Measurements from ENCODE around the gene PRPF19.

The PRPF19 gene

GRCh38 chr11:60905047-60905446 lies 1.3 kb downstream of the PRPF19 start:
- Histone ChIP-seq H3K4me3 (ENCODE audit: low read length) (peak overlapping the region; percentile 77), H3K4me1 (ENCODE audit: control insufficient read depth, insufficient read depth, low read length) (peaks cover 8% of the 10 kb centered on the region), H3K27ac (ENCODE audit: low read depth, low read length) (no peak overlapping the region), H3K36me3 (ENCODE audit: control insufficient read depth, insufficient read depth, low read length) (peaks cover 20% of the 10 kb centered on the region), H3K9ac (ENCODE audit: low read length) (no peak overlapping the region), H3K27me3 (ENCODE audit: control insufficient read depth, insufficient read depth, low read length) (no peaks in the 10 kb centered on the region)

GRCh38 chr11:60902625-60903024 lies 3.8 kb downstream of the PRPF19 start:
- no peaks in the 10 kb centered on the region for H3K27me3 ChIP-seq (ENCODE audit: control insufficient read depth, insufficient read depth, low read length)
- H3K9ac ChIP-seq (ENCODE audit: low read length): no peak overlapping the region
- no peak overlapping the region for H3K27ac ChIP-seq (ENCODE audit: low read depth, low read length)
- peaks cover 37% of the 10 kb centered on the region for H3K36me3 ChIP-seq (ENCODE audit: control insufficient read depth, insufficient read depth, low read length)
- H3K4me1 ChIP-seq (ENCODE audit: control insufficient read depth, insufficient read depth, low read length): peaks cover 8% of the 10 kb centered on the region
- no peak overlapping the region for H3K4me3 ChIP-seq (ENCODE audit: low read length)

DNA sequence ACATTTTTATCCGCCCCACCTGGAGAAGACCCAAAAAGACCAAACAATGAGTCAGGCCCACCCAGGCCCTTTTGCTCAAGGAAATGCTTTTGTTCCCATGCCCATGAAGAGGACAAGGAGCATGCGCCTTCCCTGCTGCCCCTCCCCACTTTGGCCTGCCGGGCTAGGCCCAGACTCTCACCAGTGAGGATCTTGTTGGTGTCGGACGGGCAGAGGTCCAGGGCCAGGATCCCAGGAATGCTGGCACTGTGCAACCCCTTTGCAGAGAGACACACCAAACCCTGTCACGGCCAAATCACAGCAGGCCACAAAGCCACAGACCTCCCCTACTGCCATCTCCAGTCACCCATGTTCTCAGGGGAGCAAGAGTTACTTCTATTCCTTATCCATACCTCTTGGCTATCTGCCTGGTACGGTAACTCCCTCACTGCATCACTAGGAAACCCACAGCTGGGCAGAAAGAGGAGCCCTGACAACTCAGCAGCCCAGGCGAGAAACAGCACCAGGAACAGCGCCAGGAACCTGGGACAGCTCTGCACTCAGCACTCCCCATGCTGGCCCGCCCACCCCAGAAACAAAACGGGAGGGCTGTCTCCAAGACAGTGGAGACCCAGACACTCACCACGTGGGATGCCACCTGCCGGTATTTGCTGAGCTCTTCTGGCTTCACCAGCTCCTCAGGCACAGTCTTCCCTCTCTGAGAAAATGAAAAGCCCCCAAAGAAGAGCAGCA lies 5.5 kb downstream of the PRPF19 start:
- no peak overlapping the region for H3K4me3 ChIP-seq (ENCODE audit: low read length)
- H3K36me3 ChIP-seq (ENCODE audit: control insufficient read depth, insufficient read depth, low read length): peaks cover 50% of the 10 kb centered on the region
- no peak overlapping the region for H3K27ac ChIP-seq (ENCODE audit: low read depth, low read length)
- peaks cover 8% of the 10 kb centered on the region for H3K4me1 ChIP-seq (ENCODE audit: control insufficient read depth, insufficient read depth, low read length)
- no peaks in the 10 kb centered on the region for H3K27me3 ChIP-seq (ENCODE audit: control insufficient read depth, insufficient read depth, low read length)
- H3K9ac ChIP-seq (ENCODE audit: low read length): no peak overlapping the region

- no peak overlapping the region for H3K27ac ChIP-seq (ENCODE audit: low read depth, low read length)
Measured at GRCh38 chr11:60899977-60900376, 6.4 kb downstream of the PRPF19 start.

GRCh38 chr11:60899046-60899936 lies 7.1 kb downstream of the PRPF19 start:
- Histone ChIP-seq H3K36me3 (ENCODE audit: control insufficient read depth, insufficient read depth, low read length) (peaks cover 50% of the 10 kb centered on the region), H3K27me3 (ENCODE audit: control insufficient read depth, insufficient read depth, low read length) (no peaks in the 10 kb centered on the region), H3K4me3 (ENCODE audit: low read length) (no peak overlapping the region), H3K27ac (ENCODE audit: low read depth, low read length) (no peak overlapping the region), H3K9ac (ENCODE audit: low read length) (no peak overlapping the region), H3K4me1 (ENCODE audit: control insufficient read depth, insufficient read depth, low read length) (no peaks in the 10 kb centered on the region)

More at GRCh38 chr11:60899977-60900376, 6.4 kb downstream of the PRPF19 start:
- Histone ChIP-seq H3K27me3 (ENCODE audit: control insufficient read depth, insufficient read depth, low read length) (no peaks in the 10 kb centered on the region), H3K4me1 (ENCODE audit: control insufficient read depth, insufficient read depth, low read length) (peaks cover under 1% of the 10 kb centered on the region), H3K9ac (ENCODE audit: low read length) (no peak overlapping the region), H3K36me3 (ENCODE audit: control insufficient read depth, insufficient read depth, low read length) (peaks cover 50% of the 10 kb centered on the region), H3K4me3 (ENCODE audit: low read length) (no peak overlapping the region)

DNA sequence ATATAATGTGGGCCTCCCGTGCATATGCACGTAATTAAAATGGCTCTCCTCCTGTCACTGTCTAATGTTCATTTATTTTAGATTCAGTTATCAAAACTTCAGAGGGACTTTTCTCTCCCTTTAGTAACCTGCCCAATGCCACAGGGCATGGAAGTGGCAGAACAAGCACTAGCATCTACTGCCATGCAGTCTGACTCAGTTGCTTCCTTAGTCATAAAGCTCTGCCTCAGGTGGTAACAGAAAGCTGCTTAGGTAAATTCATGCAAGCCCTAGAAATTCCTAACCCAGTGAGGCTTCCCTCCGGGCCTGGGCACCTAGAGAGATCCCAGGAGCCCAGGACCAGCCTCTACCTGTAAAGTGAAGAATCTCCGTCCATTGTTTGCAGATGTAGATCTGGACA lies 8.9 kb downstream of the PRPF19 start:
- no peak overlapping the region for H3K4me3 ChIP-seq (ENCODE audit: low read length)
- H3K36me3 ChIP-seq (ENCODE audit: control insufficient read depth, insufficient read depth, low read length): peaks cover 50% of the 10 kb centered on the region
- no peaks in the 10 kb centered on the region for H3K4me1 ChIP-seq (ENCODE audit: control insufficient read depth, insufficient read depth, low read length)
- no peak overlapping the region for H3K9ac ChIP-seq (ENCODE audit: low read length)
- H3K27ac ChIP-seq (ENCODE audit: low read depth, low read length): no peak overlapping the region
- no peaks in the 10 kb centered on the region for H3K27me3 ChIP-seq (ENCODE audit: control insufficient read depth, insufficient read depth, low read length)

- Histone ChIP-seq H3K4me3 (ENCODE audit: low read length) (no peak overlapping the region), H3K27ac (ENCODE audit: low read depth, low read length) (no peak overlapping the region), H3K4me1 (ENCODE audit: control insufficient read depth, insufficient read depth, low read length) (no peaks in the 10 kb centered on the region), H3K27me3 (ENCODE audit: control insufficient read depth, insufficient read depth, low read length) (no peaks in the 10 kb centered on the region), H3K36me3 (ENCODE audit: control insufficient read depth, insufficient read depth, low read length) (peaks cover 39% of the 10 kb centered on the region), H3K9ac (ENCODE audit: low read length) (no peak overlapping the region)
Measured at GRCh38 chr11:60895687-60896086, 10.7 kb downstream of the PRPF19 start.

GRCh38 chr11:60891103-60891741 lies 15.2 kb downstream of the PRPF19 start:
- peaks cover 4% of the 10 kb centered on the region for H3K36me3 ChIP-seq (ENCODE audit: control insufficient read depth, insufficient read depth, low read length)
- H3K4me3 ChIP-seq (ENCODE audit: low read length): no peak overlapping the region
- no peaks in the 10 kb centered on the region for H3K4me1 ChIP-seq (ENCODE audit: control insufficient read depth, insufficient read depth, low read length)
- H3K27me3 ChIP-seq (ENCODE audit: control insufficient read depth, insufficient read depth, low read length): no peaks in the 10 kb centered on the region
- no peak overlapping the region for H3K27ac ChIP-seq (ENCODE audit: low read depth, low read length)
- H3K9ac ChIP-seq (ENCODE audit: low read length): no peak overlapping the region

DNA sequence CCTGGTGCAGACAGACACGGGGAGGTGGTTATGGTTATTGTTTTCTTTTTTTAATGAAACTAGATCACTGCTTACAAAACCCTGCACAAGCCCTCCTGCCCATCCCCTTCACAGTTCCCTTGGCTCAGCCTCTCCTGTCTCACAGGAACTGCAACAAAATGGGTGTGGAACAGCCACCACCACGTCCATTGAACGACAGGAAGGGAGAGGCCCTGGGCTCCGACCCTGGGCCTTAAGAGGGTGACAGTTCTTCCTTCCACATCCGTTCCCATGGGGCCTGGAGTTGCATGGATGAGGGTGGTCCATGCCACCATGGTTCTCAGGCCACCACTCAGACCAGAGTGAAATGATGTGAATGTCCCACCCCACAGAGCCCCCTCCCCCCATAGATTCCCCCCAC lies 15.7 kb downstream of the PRPF19 start:
- Histone ChIP-seq H3K4me1 (ENCODE audit: control insufficient read depth, insufficient read depth, low read length) (no peaks in the 10 kb centered on the region), H3K27ac (ENCODE audit: low read depth, low read length) (no peak overlapping the region), H3K9ac (ENCODE audit: low read length) (no peak overlapping the region), H3K27me3 (ENCODE audit: control insufficient read depth, insufficient read depth, low read length) (no peaks in the 10 kb centered on the region), H3K4me3 (ENCODE audit: low read length) (no peak overlapping the region), H3K36me3 (ENCODE audit: control insufficient read depth, insufficient read depth, low read length) (peaks cover 3% of the 10 kb centered on the region)

GRCh38 chr11:60889869-60890311 lies 16.5 kb downstream of the PRPF19 start:
- no peak overlapping the region for H3K9ac ChIP-seq (ENCODE audit: low read length)
- H3K4me3 ChIP-seq (ENCODE audit: low read length): no peak overlapping the region
- no peaks in the 10 kb centered on the region for H3K4me1 ChIP-seq (ENCODE audit: control insufficient read depth, insufficient read depth, low read length)
- peaks cover 3% of the 10 kb centered on the region for H3K36me3 ChIP-seq (ENCODE audit: control insufficient read depth, insufficient read depth, low read length)
- H3K27ac ChIP-seq (ENCODE audit: low read depth, low read length): no peak overlapping the region
- H3K27me3 ChIP-seq (ENCODE audit: control insufficient read depth, insufficient read depth, low read length): no peaks in the 10 kb centered on the region

DNA sequence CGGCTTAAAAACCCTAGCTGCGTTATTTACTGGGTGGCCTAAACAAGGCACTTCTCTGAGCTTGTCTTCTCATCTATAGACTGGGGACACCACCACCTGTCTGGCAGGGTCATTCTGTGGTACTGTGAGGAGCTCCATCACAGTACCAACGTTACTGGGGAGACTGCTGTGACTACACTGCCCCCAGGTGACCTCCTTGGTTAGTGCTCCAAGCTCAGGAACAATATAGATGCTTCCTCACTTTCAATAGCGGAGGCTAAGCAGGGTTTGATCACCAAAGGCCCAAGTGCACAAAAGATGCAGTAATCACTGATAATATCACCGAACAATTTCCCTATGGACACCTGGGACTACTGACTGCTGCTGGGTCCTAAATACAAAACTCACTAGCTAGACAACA lies 18.8 kb downstream of the PRPF19 start:
- Histone ChIP-seq H3K4me1 (ENCODE audit: control insufficient read depth, insufficient read depth, low read length) (no peaks in the 10 kb centered on the region), H3K36me3 (ENCODE audit: control insufficient read depth, insufficient read depth, low read length) (peaks cover 3% of the 10 kb centered on the region), H3K4me3 (ENCODE audit: low read length) (no peak overlapping the region), H3K9ac (ENCODE audit: low read length) (no peak overlapping the region), H3K27ac (ENCODE audit: low read depth, low read length) (no peak overlapping the region), H3K27me3 (ENCODE audit: control insufficient read depth, insufficient read depth, low read length) (no peaks in the 10 kb centered on the region)

DNA sequence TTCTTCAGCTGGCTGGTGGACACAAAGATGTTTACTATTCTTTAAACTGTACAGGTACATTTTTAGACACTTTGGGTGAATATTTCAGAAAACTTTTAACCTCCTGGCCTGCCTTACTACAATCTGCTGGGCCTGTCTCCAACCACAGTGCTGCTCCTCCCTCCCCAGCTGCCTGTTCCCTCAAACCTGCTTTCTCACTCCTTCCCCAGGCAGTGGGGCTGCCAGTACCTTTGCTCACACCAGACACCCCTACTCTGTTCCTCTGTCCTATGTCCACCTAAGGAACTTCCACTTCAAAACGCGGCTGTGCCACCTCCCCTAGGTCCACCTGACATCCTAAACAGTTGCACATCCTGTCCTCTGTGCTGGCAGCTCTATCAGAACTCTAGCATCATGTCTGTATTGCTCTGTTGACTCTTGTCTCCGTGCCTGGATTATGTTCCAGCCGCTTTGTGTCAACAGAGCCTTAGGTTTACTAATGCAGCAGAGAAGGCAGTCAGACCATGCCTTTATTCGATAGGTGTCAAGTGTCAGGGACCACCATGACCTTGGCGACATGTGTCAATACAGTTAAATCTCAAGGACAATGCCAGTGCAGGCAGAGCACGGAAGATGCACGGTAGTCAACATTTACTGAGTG lies 25.6 kb downstream of the PRPF19 start:
- Histone ChIP-seq H3K27me3 (ENCODE audit: control insufficient read depth, insufficient read depth, low read length) (no peaks in the 10 kb centered on the region), H3K4me3 (ENCODE audit: low read length) (no peak overlapping the region), H3K9ac (ENCODE audit: low read length) (no peak overlapping the region), H3K4me1 (ENCODE audit: control insufficient read depth, insufficient read depth, low read length) (no peaks in the 10 kb centered on the region), H3K27ac (ENCODE audit: low read depth, low read length) (no peak overlapping the region), H3K36me3 (ENCODE audit: control insufficient read depth, insufficient read depth, low read length) (peaks cover 6% of the 10 kb centered on the region)
